HUES64 (cell line): ENCODE data around the gene ARL2BP. TPM values are rescaled to one million over a fixed set of nuclear protein-coding genes. Genes with fewer than 3 reads are reported as not detected.
"Not testable (repeated sequence)": the region's sequence is repeated elsewhere in the genome, so short reads cannot be mapped to it uniquely, and the experiment has no call there.

Source experiments
- H3K27ac ChIP-seq: 2 replicates; pipeline ENCODE4 v1.7.0; 2013; ENCODE audit warnings: low read depth, low read length, inconsistent platforms
- H3K27me3 ChIP-seq: 2 replicates; pipeline ENCODE4 v1.6.1; 2013; ENCODE audit warnings: mild to moderate bottlenecking, low read length; ENCODE audit not compliant: insufficient read depth
- H3K36me3 ChIP-seq: 2 replicates; pipeline ENCODE4 v1.6.1; 2013; ENCODE audit warnings: mild to moderate bottlenecking, low read length; ENCODE audit not compliant: insufficient read depth
- H3K4me1 ChIP-seq: 2 replicates; pipeline ENCODE4 v1.6.1; 2013; ENCODE audit warnings: mild to moderate bottlenecking, low read length, moderate library complexity; ENCODE audit not compliant: insufficient read depth
- H3K4me3 ChIP-seq: 2 replicates; pipeline ENCODE4 v1.5.1; 2013; ENCODE audit warnings: mild to moderate bottlenecking, low read length, moderate library complexity
- H3K9ac ChIP-seq: 2 replicates; pipeline ENCODE4 v1.6.1; 2013; ENCODE audit warnings: mild to moderate bottlenecking, low read depth, low read length
- H3K9me3 ChIP-seq: 2 replicates; pipeline ENCODE4 v1.6.1; 2013; ENCODE audit warnings: low read depth, low read length; ENCODE audit not compliant: insufficient read depth
- WGBS: fragments of 150-250, 120-280 bp; methylation state at CpG from one replicate; pipeline ENCODE4 v1.1.7; 2013; ENCODE audit warnings: missing lambda C conversion rate; 5-methylcytosine and 5-hydroxymethylcytosine counted together
- polyA plus RNA-seq, 2 experiments: library from polyadenylated mRNA; stranded (reverse); fragments of 50-300 nt; gene quantifications; one replicate each; pipeline ENCODE4 v1.2.3, GENCODE V29; 2013

The ARL2BP gene
- polyA plus RNA-seq (2013, experiment 1 of 2) = 26.6 TPM
- polyA plus RNA-seq (2013, experiment 2 of 2) = 30.3 TPM

GRCh38 chr16:57244767-57245471, at the start of gene ARL2BP:
Gene ARL2BP (plus strand): TSS chr16:57245259. CDS start chr16:57245368, 109 bp downstream.
- peaks cover 6% of the 10 kb centered on the region; the same call in 1 of the 2 replicates for H3K4me1 ChIP-seq
- H3K27ac ChIP-seq = peak within 1 kb of the TSS; percentile 65; the same call in 1 of the 2 replicates
- peaks cover 6% of the 10 kb centered on the region; the same call in 1 of the 2 replicates for H3K27me3 ChIP-seq
- H3K9ac ChIP-seq = peak within 1 kb of the TSS; percentile 70
- H3K4me3 ChIP-seq = peak within 1 kb of the TSS; percentile 66
- WGBS = under 1% methylated on average over 77 of the region's 77 CpGs
- H3K9me3 ChIP-seq = no peaks in the 10 kb centered on the region
- H3K36me3 ChIP-seq = peaks cover 20% of the 10 kb centered on the region

GRCh38 chr16:57196286-57196685, 48.8 kb upstream of the ARL2BP start:
- Histone ChIP-seq H3K9me3 (no peaks in the 10 kb centered on the region), H3K9ac (no peak overlapping the region), H3K4me3 (no peak overlapping the region), H3K36me3 (peaks cover 5% of the 10 kb centered on the region; the same call in 1 of the 2 replicates), H3K4me1 (no peaks in the 10 kb centered on the region; the same call in 1 of the 2 replicates), H3K27me3 (no peaks in the 10 kb centered on the region), H3K27ac (no peak overlapping the region)
- 86% methylated on average over 4 of the region's 4 CpGs for WGBS

- Histone ChIP-seq H3K9ac (no peak overlapping the region), H3K27me3 (no peaks in the 10 kb centered on the region), H3K36me3 (peaks cover 5% of the 10 kb centered on the region; the same call in 1 of the 2 replicates), H3K4me3 (no peak overlapping the region), H3K4me1 (no peaks in the 10 kb centered on the region; the same call in 1 of the 2 replicates), H3K9me3 (no peaks in the 10 kb centered on the region), H3K27ac (no peak overlapping the region)
- 86% methylated on average over 2 of the region's 3 CpGs for WGBS
Measured at GRCh38 chr16:57196753-57197152, 48.3 kb upstream of the ARL2BP start.

GRCh38 chr16:57200321-57200720, 44.7 kb upstream of the ARL2BP start:
- not testable (repeated sequence) for H3K4me1 ChIP-seq, H3K9ac ChIP-seq, H3K9me3 ChIP-seq, H3K4me3 ChIP-seq, H3K27me3 ChIP-seq, H3K27ac ChIP-seq
- WGBS = 95% methylated on average over 10 of the region's 24 CpGs
- peaks cover 21% of the 10 kb centered on the region for H3K36me3 ChIP-seq

GRCh38 chr16:57200926-57201325, 44.1 kb upstream of the ARL2BP start:
- H3K9me3 ChIP-seq, H3K9ac ChIP-seq, H3K27ac ChIP-seq, H3K4me1 ChIP-seq, H3K4me3 ChIP-seq, H3K27me3 ChIP-seq: not testable (repeated sequence)
- 90% methylated on average over 22 of the region's 27 CpGs for WGBS
- H3K36me3 ChIP-seq = peaks cover 27% of the 10 kb centered on the region

GRCh38 chr16:57202095-57202886, 42.8 kb upstream of the ARL2BP start:
- peaks cover 36% of the 10 kb centered on the region for H3K36me3 ChIP-seq
- no peaks in the 10 kb centered on the region for H3K9me3 ChIP-seq
- no peaks in the 10 kb centered on the region for H3K4me1 ChIP-seq
- 96% methylated on average over 7 of the region's 7 CpGs for WGBS
- H3K4me3 ChIP-seq = no peak overlapping the region
- H3K9ac ChIP-seq = no peak overlapping the region
- no peak overlapping the region for H3K27ac ChIP-seq
- no peaks in the 10 kb centered on the region for H3K27me3 ChIP-seq

GRCh38 chr16:57203451-57203850, 41.6 kb upstream of the ARL2BP start:
- Histone ChIP-seq H3K4me3 (no peak overlapping the region), H3K9me3 (no peaks in the 10 kb centered on the region), H3K27me3 (no peaks in the 10 kb centered on the region), H3K4me1 (no peaks in the 10 kb centered on the region), H3K27ac (no peak overlapping the region), H3K36me3 (peaks cover 44% of the 10 kb centered on the region), H3K9ac (no peak overlapping the region)
- no CpG with 5 or more reads among the region's 1 CpG for WGBS

- Histone ChIP-seq H3K4me3 (no peak overlapping the region), H3K27me3 (no peaks in the 10 kb centered on the region), H3K36me3 (peaks cover 49% of the 10 kb centered on the region), H3K4me1 (no peaks in the 10 kb centered on the region), H3K9me3 (no peaks in the 10 kb centered on the region), H3K9ac (no peak overlapping the region), H3K27ac (no peak overlapping the region)
- WGBS = 93% methylated on average over 12 of the region's 12 CpGs
Measured at GRCh38 chr16:57204675-57205074, 40.4 kb upstream of the ARL2BP start.

- Histone ChIP-seq H3K27me3 (no peaks in the 10 kb centered on the region), H3K4me3 (no peak overlapping the region), H3K36me3 (peaks cover 77% of the 10 kb centered on the region), H3K9ac (no peak overlapping the region), H3K9me3 (no peaks in the 10 kb centered on the region), H3K4me1 (no peaks in the 10 kb centered on the region), H3K27ac (no peak overlapping the region)
- no CpG with 5 or more reads among the region's 1 CpG for WGBS
Measured at GRCh38 chr16:57208926-57209325, 36.1 kb upstream of the ARL2BP start.

- 94% methylated on average over 5 of the region's 5 CpGs for WGBS
- Histone ChIP-seq H3K4me1 (no peaks in the 10 kb centered on the region), H3K9ac (no peak overlapping the region), H3K9me3 (no peaks in the 10 kb centered on the region), H3K4me3 (no peak overlapping the region), H3K27me3 (no peaks in the 10 kb centered on the region), H3K36me3 (peaks cover 78% of the 10 kb centered on the region), H3K27ac (no peak overlapping the region)
Measured at GRCh38 chr16:57209780-57210179, 35.3 kb upstream of the ARL2BP start.

- H3K27ac ChIP-seq = no peak overlapping the region
- no peak overlapping the region for H3K9ac ChIP-seq
- 95% methylated on average over 1 of the region's 1 CpG for WGBS
- H3K4me3 ChIP-seq = no peak overlapping the region
- no peaks in the 10 kb centered on the region for H3K27me3 ChIP-seq
- peaks cover 84% of the 10 kb centered on the region for H3K36me3 ChIP-seq
- no peaks in the 10 kb centered on the region for H3K4me1 ChIP-seq
- no peaks in the 10 kb centered on the region for H3K9me3 ChIP-seq
Measured at GRCh38 chr16:57213462-57213861, 31.6 kb upstream of the ARL2BP start.
